ENCODE data around the gene ZSCAN25. TPM values are rescaled to one million over a fixed set of nuclear protein-coding genes. Genes with fewer than 3 reads are reported as not detected.

The ZSCAN25 gene
- total RNA-seq, 1 experiment from 2014 or later = 20.6 TPM

- H3K36me3 ChIP-seq (ENCODE audit: insufficient read depth, low read length, poor library complexity, severe bottlenecking) = peaks cover 40% of the 10 kb centered on the region
- no peak overlapping the region for H3K4me3 ChIP-seq (ENCODE audit: low read depth, low read length, poor library complexity, severe bottlenecking)
- no peaks in the 10 kb centered on the region for H3K4me1 ChIP-seq (ENCODE audit: insufficient read depth, low read length, poor library complexity, severe bottlenecking)
- H3K9me3 ChIP-seq (ENCODE audit: low read depth, low read length, poor library complexity, severe bottlenecking) = no peaks in the 10 kb centered on the region
- TF ChIP-seq CTCF (conservative IDR thresholded peaks at IDR 0.05; ENCODE audit: low read depth, low read length) (no peak), EZH2 (IDR thresholded peaks at IDR 0.05; ENCODE audit: borderline replicate concordance, low read depth, low read length, poor library complexity, severe bottlenecking) (no peak)
- H3K27me3 ChIP-seq (replicated peaks; ENCODE audit: insufficient read depth, low read depth, low read length, poor library complexity) = no peaks in the 10 kb centered on the region
- no peak for DNase-seq (ENCODE audit: low spot score)
- POLR2A ChIA-PET (ENCODE audit: low non-redundant PET) = no interaction called here
- BruUV-seq (replicated peaks) = no TSS peak
- intact Hi-C loops (cut with micrococcal nuclease; ENCODE audit: unreplicated experiment) = no loop called here
- CTCF ChIA-PET = no interaction called here
- no peak overlapping the region for H3K27ac ChIP-seq (ENCODE audit: low read depth, low read length, poor library complexity, severe bottlenecking)
Observed at GRCh38 chr7:99573257-99573656, 43.5 kb upstream of the ZSCAN25 start.

DNA sequence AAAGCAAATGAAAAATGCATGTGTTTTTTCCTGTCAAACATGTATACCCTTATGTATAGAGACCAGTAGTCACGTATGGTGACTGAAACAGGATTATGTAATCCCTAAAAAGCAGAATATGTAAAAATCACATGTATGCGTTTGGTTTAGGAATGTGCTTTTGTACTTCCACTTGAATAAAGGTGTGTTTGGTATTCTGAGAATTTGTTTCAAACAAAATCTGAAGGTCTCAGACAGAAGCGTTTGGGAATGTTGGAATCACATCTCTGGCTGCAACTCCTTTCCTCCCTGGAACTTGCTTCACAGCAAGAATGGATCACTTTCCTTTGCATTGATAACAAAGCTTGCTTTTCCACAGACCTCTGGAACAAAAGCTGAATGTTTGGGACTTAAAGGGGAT is 40.5 kb upstream of the ZSCAN25 start:
- ChIA-PET POLR2A (ENCODE audit: low non-redundant PET) (interaction anchor here (0.6 kb wide), 1 partner anchor 50 kb away, joined by 3 read pairs; no protein-coding TSS in a partner anchor), CTCF (no interaction called here)
- intact Hi-C loops (cut with micrococcal nuclease; ENCODE audit: unreplicated experiment) = no loop called here
- H3K9me3 ChIP-seq (ENCODE audit: low read depth, low read length, poor library complexity, severe bottlenecking) = no peaks in the 10 kb centered on the region
- H3K4me1 ChIP-seq (ENCODE audit: insufficient read depth, low read length, poor library complexity, severe bottlenecking) = no peaks in the 10 kb centered on the region
- no peaks in the 10 kb centered on the region for H3K27me3 ChIP-seq (replicated peaks; ENCODE audit: insufficient read depth, low read depth, low read length, poor library complexity)
- DNase-seq (ENCODE audit: low spot score) = no peak
- no peak for TF ChIP-seq EZH2 (IDR thresholded peaks at IDR 0.05; ENCODE audit: borderline replicate concordance, low read depth, low read length, poor library complexity, severe bottlenecking)
- no peak for TF ChIP-seq CTCF (conservative IDR thresholded peaks at IDR 0.05; ENCODE audit: low read depth, low read length)
- no peak overlapping the region for H3K4me3 ChIP-seq (ENCODE audit: low read depth, low read length, poor library complexity, severe bottlenecking)
- no TSS peak for BruUV-seq (replicated peaks)
- peaks cover 19% of the 10 kb centered on the region for H3K36me3 ChIP-seq (ENCODE audit: insufficient read depth, low read length, poor library complexity, severe bottlenecking)
- no peak overlapping the region for H3K27ac ChIP-seq (ENCODE audit: low read depth, low read length, poor library complexity, severe bottlenecking)

DNA sequence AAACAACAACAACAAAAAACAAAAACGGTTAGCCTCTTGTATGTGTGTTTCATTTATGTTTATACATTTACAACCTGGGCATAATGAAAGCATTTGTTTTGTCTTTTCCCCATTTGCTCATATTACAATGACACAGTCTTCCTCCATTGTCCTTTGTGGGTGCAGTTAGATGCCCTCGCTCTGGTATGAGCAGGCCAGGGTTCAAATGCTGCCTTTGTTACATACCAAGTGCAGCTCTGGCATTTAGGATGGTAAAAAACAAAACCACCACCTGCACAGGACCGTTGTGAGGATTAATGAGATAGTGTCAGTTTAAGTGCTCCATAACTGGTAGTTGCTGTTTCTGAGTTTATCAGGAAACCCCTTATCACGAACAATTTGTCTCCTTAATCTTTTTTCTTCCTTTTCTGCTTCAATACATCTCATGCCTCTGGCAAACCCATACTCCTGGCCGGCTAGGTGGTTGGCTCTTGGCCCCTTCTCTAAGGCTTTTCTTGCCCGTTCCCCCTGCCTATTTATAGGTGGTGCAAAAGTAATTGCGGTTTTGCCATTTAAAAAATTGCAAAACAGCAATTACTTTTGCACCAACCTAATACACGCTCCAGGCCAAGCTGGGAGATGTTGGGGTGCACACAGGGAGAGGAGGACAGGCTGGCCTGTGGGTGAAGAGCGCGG is 37.3 kb upstream of the ZSCAN25 start:
- Histone ChIP-seq H3K27ac (ENCODE audit: low read depth, low read length, poor library complexity, severe bottlenecking) (no peak overlapping the region), H3K36me3 (ENCODE audit: insufficient read depth, low read length, poor library complexity, severe bottlenecking) (no peaks in the 10 kb centered on the region), H3K27me3 (replicated peaks; ENCODE audit: insufficient read depth, low read depth, low read length, poor library complexity) (no peaks in the 10 kb centered on the region), H3K4me1 (ENCODE audit: insufficient read depth, low read length, poor library complexity, severe bottlenecking) (no peaks in the 10 kb centered on the region), H3K4me3 (ENCODE audit: low read depth, low read length, poor library complexity, severe bottlenecking) (peak overlapping the region; percentile 49), H3K9me3 (ENCODE audit: low read depth, low read length, poor library complexity, severe bottlenecking) (no peaks in the 10 kb centered on the region)
- POLR2A ChIA-PET (ENCODE audit: low non-redundant PET) = interaction anchor here (0.7 kb wide), 1 partner anchor 20 kb away, joined by 3 read pairs; no protein-coding TSS in a partner anchor
- intact Hi-C loops (cut with micrococcal nuclease; ENCODE audit: unreplicated experiment) = no loop called here
- no peak for DNase-seq (ENCODE audit: low spot score)
- TF ChIP-seq CTCF (conservative IDR thresholded peaks at IDR 0.05; ENCODE audit: low read depth, low read length) = no peak
- TF ChIP-seq EZH2 (IDR thresholded peaks at IDR 0.05; ENCODE audit: borderline replicate concordance, low read depth, low read length, poor library complexity, severe bottlenecking) = no peak
- no TSS peak for BruUV-seq (replicated peaks)
- CTCF ChIA-PET = no interaction called here
